HCT116 (cell line): Measurements from ENCODE around the gene TBCCD1.

ENCODE experiments used
- CEBPB ChIP-seq: IDR thresholded peaks from 2 replicates; pipeline ENCODE4 v1.6.1; 2012; ENCODE audit warnings: low read depth
- CTCF ChIP-seq, 3 experiments: fragments of 200-600 bp in 1 of 3; sonication (generic) in 1 of 3; IDR thresholded peaks in 2 of 3; conservative IDR thresholded peaks in 1 of 3; 2 replicates each; pipeline ENCODE4 v1.5.1; 2012 to 2017; ENCODE audit warnings: low read depth in 2 of 3, low read length in 2 of 3, antibody characterized with exemption in 1 of 3, borderline replicate concordance in 1 of 3, control low read depth in 1 of 3, mild to moderate bottlenecking in 1 of 3, mixed read lengths in 1 of 3, mixed run types in 1 of 3, moderate library complexity in 1 of 3; ENCODE audit not compliant: insufficient read depth in 1 of 3
- EZH2 ChIP-seq: fragments of 200-600 bp; sonication (generic); IDR thresholded peaks from 2 replicates; pipeline ENCODE4 v1.6.1; 2017; ENCODE audit warnings: antibody characterized with exemption, mixed run types
- POLR2A ChIP-seq: IDR thresholded peaks from 2 replicates; pipeline ENCODE4 v1.7.0; 2011; ENCODE audit warnings: borderline replicate concordance; ENCODE audit not compliant: insufficient read depth, insufficient read length; ENCODE audit errors: extremely low read depth
- REST ChIP-seq: IDR thresholded peaks from 2 replicates; pipeline ENCODE4 v1.6.1; 2012; ENCODE audit warnings: low read depth
- SP1 ChIP-seq: IDR thresholded peaks from 2 replicates; pipeline ENCODE4 v1.6.1; 2012; ENCODE audit warnings: low read depth
- SRF ChIP-seq: IDR thresholded peaks from 2 replicates; pipeline ENCODE4 v1.6.1; 2012; ENCODE audit warnings: low read depth

GRCh38 chr3:186532598-186533072 is 34.5 kb downstream of the TBCCD1 start:
- TF ChIP-seq SRF (no peak), POLR2A (no peak), REST (no peak), EZH2 (no peak), CTCF (IDR thresholded peaks at IDR 0.05 in 2 of 3, conservative IDR thresholded peaks at IDR 0.05 in 1 of 3; ENCODE audit: borderline replicate concordance in 1 of 3, insufficient read depth in 1 of 3, low read depth in 2 of 3, low read length in 2 of 3) (no peak), CEBPB (no peak), SP1 (no peak)
